ENCODE results near the gene BLM. TPM values are rescaled to one million over a fixed set of nuclear protein-coding genes. Genes with fewer than 3 reads are reported as not detected.
"Not testable (repeated sequence)": the region's sequence is repeated elsewhere in the genome, so short reads cannot be mapped to it uniquely, and the experiment has no call there.

BLM gene
- total RNA-seq, 1 donor from 2014 or later: 3.7 TPM

GRCh38 chr15:90685591-90686434 is 31.3 kb upstream of the BLM start:
- no peaks in the 10 kb centered on the region for H3K79me2 ChIP-seq (ENCODE audit: insufficient read depth, low read length)
- peaks cover 9% of the 10 kb centered on the region for H3K4me1 ChIP-seq (ENCODE audit: insufficient read depth, low read length)
- H3K9me3 ChIP-seq (ENCODE audit: insufficient read depth, low read depth, low read length): no peaks in the 10 kb centered on the region
- H3K4me2 ChIP-seq (ENCODE audit: low read length): no peak overlapping the region
- no peak overlapping the region for H3K4me3 ChIP-seq (ENCODE audit: insufficient read depth, low read depth, low read length)
- no peaks in the 10 kb centered on the region for H3K27me3 ChIP-seq (ENCODE audit: insufficient read depth, low read length)
- no peak for TF ChIP-seq EZH2 (IDR thresholded peaks at IDR 0.05; ENCODE audit: insufficient read depth, low read length)
- no peak for TF ChIP-seq CTCF (IDR thresholded peaks at IDR 0.05; ENCODE audit: insufficient read depth, low read depth, low read length)
- DNase-seq (ENCODE audit: low read depth) (no peak), FAIRE-seq (no peak)
- H3K9ac ChIP-seq (ENCODE audit: low read length): no peak overlapping the region
- H3K27me3 Mint-ChIP-seq (ENCODE audit: low read depth, unreplicated experiment): peaks cover 6% of the 10 kb centered on the region
- no peak overlapping the region for H3K27ac Mint-ChIP-seq (ENCODE audit: unreplicated experiment)
- no peak overlapping the region for H2AFZ ChIP-seq (ENCODE audit: low read depth, low read length)
- no peak overlapping the region for H3K4me3 Mint-ChIP-seq (ENCODE audit: unreplicated experiment)
- peaks cover 4% of the 10 kb centered on the region for H3K4me1 Mint-ChIP-seq (ENCODE audit: low read depth, unreplicated experiment)
- no peaks in the 10 kb centered on the region for H3K9me3 Mint-ChIP-seq (ENCODE audit: unreplicated experiment)
- H4K20me1 ChIP-seq (ENCODE audit: insufficient read depth, low read length): no peaks in the 10 kb centered on the region
- H3K36me3 Mint-ChIP-seq (ENCODE audit: low read depth, unreplicated experiment): no peaks in the 10 kb centered on the region
- no peaks in the 10 kb centered on the region for H3K36me3 ChIP-seq (ENCODE audit: insufficient read depth, low read length)
- H3K27ac ChIP-seq (ENCODE audit: low read depth, low read length): no peak overlapping the region

- no peaks in the 10 kb centered on the region for H3K79me2 ChIP-seq (ENCODE audit: insufficient read depth, low read length)
- no peak overlapping the region for H3K4me3 ChIP-seq (ENCODE audit: insufficient read depth, low read depth, low read length)
- Mint-ChIP-seq H3K27me3 (ENCODE audit: low read depth, unreplicated experiment) (peaks cover 8% of the 10 kb centered on the region), H3K36me3 (ENCODE audit: low read depth, unreplicated experiment) (no peaks in the 10 kb centered on the region), H3K9me3 (ENCODE audit: unreplicated experiment) (no peaks in the 10 kb centered on the region), H3K4me1 (ENCODE audit: low read depth, unreplicated experiment) (peaks cover 4% of the 10 kb centered on the region), H3K4me3 (ENCODE audit: unreplicated experiment) (no peak overlapping the region), H3K27ac (ENCODE audit: unreplicated experiment) (peak overlapping the region; percentile 5)
- TF ChIP-seq EZH2 (IDR thresholded peaks at IDR 0.05; ENCODE audit: insufficient read depth, low read length) (no peak), CTCF (IDR thresholded peaks at IDR 0.05; ENCODE audit: insufficient read depth, low read depth, low read length) (no peak)
- H3K27me3 ChIP-seq (ENCODE audit: insufficient read depth, low read length): no peaks in the 10 kb centered on the region
- no peaks in the 10 kb centered on the region for H3K9me3 ChIP-seq (ENCODE audit: insufficient read depth, low read depth, low read length)
- H3K4me2 ChIP-seq (ENCODE audit: low read length): no peak overlapping the region
- DNase-seq (ENCODE audit: low read depth) (no peak), FAIRE-seq (no peak)
- H4K20me1 ChIP-seq (ENCODE audit: insufficient read depth, low read length): no peaks in the 10 kb centered on the region
- no peak overlapping the region for H3K9ac ChIP-seq (ENCODE audit: low read length)
- H3K27ac ChIP-seq (ENCODE audit: low read depth, low read length): no peak overlapping the region
- H3K36me3 ChIP-seq (ENCODE audit: insufficient read depth, low read length): no peaks in the 10 kb centered on the region
- no peak overlapping the region for H2AFZ ChIP-seq (ENCODE audit: low read depth, low read length)
- peaks cover 3% of the 10 kb centered on the region for H3K4me1 ChIP-seq (ENCODE audit: insufficient read depth, low read length)
Measured at GRCh38 chr15:90686435-90687218, 30.5 kb upstream of the BLM start.

- not testable (repeated sequence) for H3K9me3 ChIP-seq (ENCODE audit: insufficient read depth, low read depth, low read length); H3K27ac ChIP-seq (ENCODE audit: low read depth, low read length); H3K36me3 Mint-ChIP-seq (ENCODE audit: low read depth, unreplicated experiment); H3K4me1 Mint-ChIP-seq (ENCODE audit: low read depth, unreplicated experiment); H4K20me1 ChIP-seq (ENCODE audit: insufficient read depth, low read length); H3K4me3 Mint-ChIP-seq (ENCODE audit: unreplicated experiment); FAIRE-seq; H3K79me2 ChIP-seq (ENCODE audit: insufficient read depth, low read length); H3K4me1 ChIP-seq (ENCODE audit: insufficient read depth, low read length); H3K9me3 Mint-ChIP-seq (ENCODE audit: unreplicated experiment); H3K4me2 ChIP-seq (ENCODE audit: low read length); H3K9ac ChIP-seq (ENCODE audit: low read length); H3K27me3 ChIP-seq (ENCODE audit: insufficient read depth, low read length); H3K36me3 ChIP-seq (ENCODE audit: insufficient read depth, low read length); H2AFZ ChIP-seq (ENCODE audit: low read depth, low read length); H3K4me3 ChIP-seq (ENCODE audit: insufficient read depth, low read depth, low read length); DNase-seq (ENCODE audit: low read depth); H3K27me3 Mint-ChIP-seq (ENCODE audit: low read depth, unreplicated experiment); H3K27ac Mint-ChIP-seq (ENCODE audit: unreplicated experiment)
Measured at GRCh38 chr15:90689326-90689961, 27.7 kb upstream of the BLM start.

Data from astrocyte (in vitro differentiated cells and primary cell).